SH-SY5Y (cell line): ENCODE results near the gene MXRA7.

Source experiments
- GATA2 ChIP-seq: IDR thresholded peaks from 2 replicates; pipeline ENCODE4 v1.6.1; 2011; ENCODE audit warnings: mild to moderate bottlenecking, low read depth, low read length
- GATA3 ChIP-seq: IDR thresholded peaks from 2 replicates; pipeline ENCODE4 v1.6.1; 2011; ENCODE audit warnings: low read depth, mild to moderate bottlenecking, low read length, moderate library complexity

DNA sequence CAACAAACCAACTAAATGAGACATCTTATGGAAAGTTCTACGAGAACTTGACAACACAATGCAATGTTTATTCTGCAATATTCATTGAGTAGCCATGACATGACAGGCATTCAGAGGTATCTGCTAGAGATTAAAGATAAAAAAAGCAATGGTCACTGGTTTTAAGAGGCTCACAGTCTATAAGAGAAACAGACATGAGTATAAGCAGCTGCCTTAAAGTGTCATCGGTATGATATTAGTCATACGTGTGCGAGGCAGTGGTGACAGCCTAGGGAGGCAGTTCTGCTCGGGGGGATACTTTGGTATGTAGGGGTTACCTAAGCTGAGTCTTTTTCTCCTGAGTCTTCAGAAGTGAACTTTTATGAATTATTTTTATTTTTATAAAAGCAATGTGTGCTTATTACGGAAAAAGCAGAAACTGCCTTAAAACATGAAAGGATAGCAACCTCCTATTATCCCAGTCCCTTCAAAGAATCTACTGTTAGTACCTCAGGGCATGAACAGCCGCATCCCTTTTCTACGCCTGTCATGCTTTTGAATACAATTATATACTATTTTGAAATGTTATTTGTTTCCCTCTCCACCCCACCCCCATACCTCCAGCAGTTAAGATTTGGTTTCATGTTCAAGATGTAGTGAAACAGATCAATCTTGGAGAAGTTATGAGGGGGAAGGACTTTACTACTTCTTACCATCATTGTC, 75.0 kb downstream of the MXRA7 start:
- TF ChIP-seq GATA3 (no peak), GATA2 (peak; percentile 63; the same call in 1 of the 2 replicates)
